Measurements from ENCODE around the gene KCTD10. TPM values are rescaled to one million over a fixed set of nuclear protein-coding genes. Genes with fewer than 3 reads are reported as not detected.

The KCTD10 gene
- total and polyA plus RNA-seq, 4 donors: 4.2 to 20.1 (median 9.9) TPM

GRCh38 chr12:109458086-109458485, 19.0 kb downstream of the KCTD10 start:
- Histone ChIP-seq H3K27ac (ENCODE audit: low read depth in 1 of 2, low read length in 2 of 2) (peak overlapping the region; percentile 40 to 46), H3K36me3 (ENCODE audit: control insufficient read depth in 4 of 4, insufficient read depth in 3 of 4, low read depth in 1 of 4, low read length in 3 of 4) (peaks cover 7 to 48% (median 28%) of the 10 kb centered on the region in 4 donors), H3K27me3 (ENCODE audit: control insufficient read depth in 4 of 4, insufficient read depth in 4 of 4, low read length in 3 of 4) (no peaks in the 10 kb centered on the region), H3K9me3 (ENCODE audit: control insufficient read depth in 4 of 4, low read length in 3 of 4) (no peaks in the 10 kb centered on the region), H3K4me3 (ENCODE audit: low read depth in 1 of 3, low read length in 3 of 3) (no peak overlapping the region), H3K9ac (ENCODE audit: low read depth in 1 of 2, low read length in 2 of 2) (no peak overlapping the region), H3K4me1 (ENCODE audit: control insufficient read depth in 4 of 4, insufficient read depth in 4 of 4, low read length in 3 of 4) (peaks cover 6 to 26% (median 15%) of the 10 kb centered on the region in 4 donors)
- 79% methylated on average over 4 of the region's 4 CpGs for WGBS
- TF ChIP-seq YY1 (IDR thresholded peaks at IDR 0.05): no peak
- TF ChIP-seq HNF4G (IDR thresholded peaks at IDR 0.05): no peak
- no peak for TF ChIP-seq HNF4A (conservative IDR thresholded peaks at IDR 0.05)
- no peak for DNase-seq (ENCODE audit: low spot score)

GRCh38 chr12:109455706-109456105, 21.4 kb downstream of the KCTD10 start:
- H3K4me3 ChIP-seq (ENCODE audit: low read depth in 1 of 3, low read length in 3 of 3): no peak overlapping the region
- TF ChIP-seq TAF1 (conservative IDR thresholded peaks at IDR 0.05): no peak
- 96% methylated on average over 1 of the region's 1 CpG for WGBS
- H3K9me3 ChIP-seq (ENCODE audit: control insufficient read depth in 4 of 4, low read length in 3 of 4): no peaks in the 10 kb centered on the region
- H3K9ac ChIP-seq (ENCODE audit: low read depth in 1 of 2, low read length in 2 of 2): no peak overlapping the region
- DNase-seq (ENCODE audit: low spot score): no peak
- H3K4me1 ChIP-seq (ENCODE audit: control insufficient read depth in 4 of 4, insufficient read depth in 4 of 4, low read length in 3 of 4): peaks cover 0 to 6% (median 2%) of the 10 kb centered on the region in 4 donors
- no peaks in the 10 kb centered on the region for H3K27me3 ChIP-seq (ENCODE audit: control insufficient read depth in 4 of 4, insufficient read depth in 4 of 4, low read length in 3 of 4)
- no peak overlapping the region for H3K27ac ChIP-seq (ENCODE audit: low read depth in 1 of 2, low read length in 2 of 2)
- H3K36me3 ChIP-seq (ENCODE audit: control insufficient read depth in 4 of 4, insufficient read depth in 3 of 4, low read depth in 1 of 4, low read length in 3 of 4): peaks cover 12 to 55% (median 32%) of the 10 kb centered on the region in 4 donors

GRCh38 chr12:109452489-109452888, 24.6 kb downstream of the KCTD10 start:
- 48% methylated on average over 2 of the region's 2 CpGs for WGBS
- DNase-seq (ENCODE audit: low spot score): no peak
- Histone ChIP-seq H3K9ac (ENCODE audit: low read depth in 1 of 2, low read length in 2 of 2) (no peak overlapping the region), H3K4me3 (ENCODE audit: low read depth in 1 of 3, low read length in 3 of 3) (no peak overlapping the region), H3K4me1 (ENCODE audit: control insufficient read depth in 4 of 4, insufficient read depth in 4 of 4, low read length in 3 of 4) (peaks cover 0 to 9% (median 4%) of the 10 kb centered on the region in 4 donors), H3K9me3 (ENCODE audit: control insufficient read depth in 4 of 4, low read length in 3 of 4) (no peaks in the 10 kb centered on the region), H3K27ac (ENCODE audit: low read depth in 1 of 2, low read length in 2 of 2) (no peak overlapping the region), H3K36me3 (ENCODE audit: control insufficient read depth in 4 of 4, insufficient read depth in 3 of 4, low read depth in 1 of 4, low read length in 3 of 4) (peaks cover 10 to 53% (median 31%) of the 10 kb centered on the region in 4 donors), H3K27me3 (ENCODE audit: control insufficient read depth in 4 of 4, insufficient read depth in 4 of 4, low read length in 3 of 4) (no peaks in the 10 kb centered on the region)
- TF ChIP-seq REST (IDR thresholded peaks at IDR 0.05) (no peak), SP1 (IDR thresholded peaks at IDR 0.05) (no peak), MAX (IDR thresholded peaks at IDR 0.05) (no peak), FOXA1 (IDR thresholded peaks at IDR 0.05) (no peak), JUND (IDR thresholded peaks at IDR 0.05) (no peak), YY1 (IDR thresholded peaks at IDR 0.05) (no peak), RXRA (IDR thresholded peaks at IDR 0.05) (no peak), TAF1 (conservative IDR thresholded peaks at IDR 0.05) (no peak), RAD21 (IDR thresholded peaks at IDR 0.05) (no peak), ZBTB33 (IDR thresholded peaks at IDR 0.05) (no peak), ATF3 (IDR thresholded peaks at IDR 0.05) (no peak)
